H9 (cell line): Measurements from ENCODE around the gene POU2F1. TPM values are rescaled to one million over a fixed set of nuclear protein-coding genes. Genes with fewer than 3 reads are reported as not detected.

Experiments used
- DNase-seq: peaks from one replicate; pipeline ENCODE4 v3.0.0-alpha.2; 2017
- H2AFZ ChIP-seq: one replicate; pipeline ENCODE4 v1.6.1; 2013; ENCODE audit warnings: mild to moderate bottlenecking, low read length, control low read depth, moderate library complexity
- H2AK5ac ChIP-seq: 2 replicates; pipeline ENCODE4 v1.6.1; 2013; ENCODE audit warnings: low read length, control low read depth, mixed read lengths; ENCODE audit not compliant: insufficient read length
- H2BK120ac ChIP-seq: one replicate; pipeline ENCODE4 v1.6.1; 2013; ENCODE audit warnings: low read depth, mild to moderate bottlenecking, low read length, control low read depth, inconsistent platforms; ENCODE audit not compliant: poor library complexity, severe bottlenecking
- H2BK12ac ChIP-seq: 2 replicates; pipeline ENCODE4 v1.6.1; 2013; ENCODE audit warnings: low read length, control low read depth, mixed read lengths, low read depth; ENCODE audit not compliant: insufficient read length
- H2BK15ac ChIP-seq: 2 replicates; pipeline ENCODE4 v1.6.1; 2013; ENCODE audit warnings: low read depth, low read length, control low read depth
- H2BK20ac ChIP-seq: one replicate; pipeline ENCODE4 v1.6.1; 2013; ENCODE audit warnings: low read depth, mild to moderate bottlenecking, low read length, control low read depth, inconsistent platforms; ENCODE audit not compliant: poor library complexity, severe bottlenecking
- H2BK5ac ChIP-seq: 2 replicates; pipeline ENCODE4 v1.6.1; 2013; ENCODE audit warnings: low read length, control low read depth, mixed read lengths; ENCODE audit not compliant: insufficient read length
- H3K14ac ChIP-seq: 2 replicates; pipeline ENCODE4 v1.6.1; 2013; ENCODE audit warnings: low read length, control low read depth; ENCODE audit not compliant: insufficient read depth
- H3K18ac ChIP-seq: 2 replicates; pipeline ENCODE4 v1.6.1; 2013; ENCODE audit warnings: low read depth, mild to moderate bottlenecking, mixed read lengths, low read length, control low read depth; ENCODE audit not compliant: insufficient read length
- H3K23ac ChIP-seq: 2 replicates; pipeline ENCODE4 v1.6.1; 2013; ENCODE audit warnings: low read length, control low read depth, mixed read lengths, low read depth; ENCODE audit not compliant: insufficient read length
- H3K23me2 ChIP-seq: 2 replicates; pipeline ENCODE4 v1.6.1; 2013; ENCODE audit warnings: low read depth, mild to moderate bottlenecking, mixed read lengths, low read length, control low read depth; ENCODE audit not compliant: insufficient read length, poor library complexity, severe bottlenecking
- H3K27ac ChIP-seq: 2 replicates; pipeline ENCODE4 v1.5.1; 2013; ENCODE audit warnings: low read length, control low read depth, mixed read lengths, low read depth; ENCODE audit not compliant: insufficient read length
- H3K27me3 ChIP-seq: 2 replicates; pipeline ENCODE4 v1.6.1; 2013; ENCODE audit warnings: low read length, control low read depth, inconsistent platforms; ENCODE audit not compliant: insufficient read depth
- H3K4ac ChIP-seq: 2 replicates; pipeline ENCODE4 v1.6.1; 2013; ENCODE audit warnings: low read depth, mild to moderate bottlenecking, control low read depth, inconsistent platforms, low read length, moderate library complexity
- H3K4me1 ChIP-seq: 2 replicates; pipeline ENCODE4 v1.6.1; 2013; ENCODE audit warnings: low read length, control low read depth, inconsistent platforms; ENCODE audit not compliant: insufficient read depth
- H3K4me2 ChIP-seq: 2 replicates; pipeline ENCODE4 v1.6.1; 2013; ENCODE audit warnings: low read length, control low read depth, mixed read lengths; ENCODE audit not compliant: insufficient read length, insufficient read depth
- H3K56ac ChIP-seq: 2 replicates; pipeline ENCODE4 v1.6.1; 2013; ENCODE audit warnings: low read depth, mild to moderate bottlenecking, mixed read lengths, low read length, control low read depth; ENCODE audit not compliant: insufficient read length
- H3K79me1 ChIP-seq: 2 replicates; pipeline ENCODE4 v1.6.1; 2013; ENCODE audit warnings: low read depth, mild to moderate bottlenecking, moderate library complexity, low read length, control low read depth, inconsistent platforms; ENCODE audit not compliant: insufficient read depth, poor library complexity, severe bottlenecking
- H3K79me2 ChIP-seq: 2 replicates; pipeline ENCODE4 v1.6.1; 2013; ENCODE audit warnings: low read length, control low read depth, inconsistent platforms; ENCODE audit not compliant: insufficient read depth
- H3K9ac ChIP-seq: 2 replicates; pipeline ENCODE4 v1.6.1; 2013; ENCODE audit warnings: low read length, control low read depth, mixed read lengths; ENCODE audit not compliant: insufficient read length; ENCODE audit errors: extremely low read depth
- H3K9me3 ChIP-seq: one replicate; pipeline ENCODE4 v1.6.1; 2013; ENCODE audit warnings: low read depth, low read length, inconsistent platforms; ENCODE audit not compliant: control insufficient read depth
- H3T11ph ChIP-seq: one replicate; pipeline ENCODE4 v1.6.1; 2013; ENCODE audit warnings: mild to moderate bottlenecking, low read length, control low read depth, inconsistent platforms
- H4K20me1 ChIP-seq: one replicate; pipeline ENCODE4 v1.6.1; 2013; ENCODE audit not compliant: control insufficient read depth, insufficient read length, insufficient read depth
- H4K5ac ChIP-seq: 2 replicates; pipeline ENCODE4 v1.6.1; 2013; ENCODE audit warnings: low read depth, mild to moderate bottlenecking, mixed read lengths, low read length, control low read depth; ENCODE audit not compliant: insufficient read length
- H4K8ac ChIP-seq: replicated peaks from 2 replicates; pipeline ENCODE4 v1.6.1; 2013; ENCODE audit warnings: low read length, control low read depth, mixed read lengths, low read depth; ENCODE audit not compliant: insufficient read length
- H4K91ac ChIP-seq: 2 replicates; pipeline ENCODE4 v1.6.1; 2013; ENCODE audit warnings: low read depth, mild to moderate bottlenecking, moderate library complexity, mixed read lengths, low read length, control low read depth; ENCODE audit not compliant: insufficient read length
- H3K27ac Mint-ChIP-seq, 3 experiments: 2 replicates in 2 of 3; 3 replicates in 1 of 3; pipeline ENCODE4 v1.8.0; 2020 to 2021; ENCODE audit warnings: mixed read lengths in 3 of 3, mild to moderate bottlenecking in 1 of 3, moderate library complexity in 1 of 3
- H3K27me3 Mint-ChIP-seq: 2 replicates; pipeline ENCODE4 v1.8.0; 2021; ENCODE audit warnings: low read depth, mild to moderate bottlenecking, moderate library complexity, mixed read lengths
- H3K36me3 Mint-ChIP-seq, 3 experiments: 2 replicates in 2 of 3; 3 replicates in 1 of 3; pipeline ENCODE4 v1.8.0; 2020 to 2021; ENCODE audit warnings: low read depth in 3 of 3, mixed read lengths in 3 of 3; ENCODE audit not compliant: insufficient read depth in 1 of 3
- H3K4me1 Mint-ChIP-seq, 2 experiments: 2 replicates each; pipeline ENCODE4 v1.8.0; 2020; ENCODE audit warnings: mixed read lengths in 2 of 2
- H3K4me3 Mint-ChIP-seq, 2 experiments: 2 replicates in 1 of 2; 3 replicates in 1 of 2; pipeline ENCODE4 v1.8.0; 2020 to 2021; ENCODE audit warnings: mild to moderate bottlenecking in 2 of 2, mixed read lengths in 2 of 2, moderate library complexity in 1 of 2
- H3K9me3 Mint-ChIP-seq, 2 experiments: 2 replicates in 1 of 2; 3 replicates in 1 of 2; pipeline ENCODE4 v1.8.0; 2020; ENCODE audit warnings: mild to moderate bottlenecking in 2 of 2, mixed read lengths in 2 of 2, moderate library complexity in 1 of 2
- CTCF ChIP-seq: fragments of 200-600 bp; sonication (generic); conservative IDR thresholded peaks from 3 replicates; pipeline ENCODE4 v1.8.0; 2021; ENCODE audit warnings: antibody characterized with exemption, mild to moderate bottlenecking
- WGBS: extraction: QIAGEN DNeasy Blood & Tissue Kit; methylation state at CpG from one replicate; pipeline ENCODE4 v1.1.7; 2013; ENCODE audit warnings: missing lambda C conversion rate, low lambda C conversion rate, mixed read lengths; ENCODE audit not compliant: insufficient read length; ENCODE audit errors: extremely low coverage; 5-methylcytosine and 5-hydroxymethylcytosine counted together
- total RNA-seq: library from RNA; stranded (reverse); gene quantifications from 2 replicates; pipeline ENCODE4 v1.2.1, GENCODE V29; 2021

POU2F1 gene
- total RNA-seq, 1 experiment from 2014 or later = 62.5 TPM

GRCh38 chr1:167301355-167301754 is 80.7 kb downstream of the POU2F1 start:
- peaks cover 2% of the 10 kb centered on the region; the same call in 1 of the 2 replicates for H3K4me1 ChIP-seq
- no peak overlapping the region for H3K4me2 ChIP-seq
- no peak overlapping the region for H3K4ac ChIP-seq
- H3K23me2 ChIP-seq = no peaks in the 10 kb centered on the region
- H4K8ac ChIP-seq = no peak overlapping the region
- TF ChIP-seq CTCF = no peak
- no peak for DNase-seq
- H4K20me1 ChIP-seq = no peaks in the 10 kb centered on the region
- no peak overlapping the region for H2BK15ac ChIP-seq
- H3K4me1 Mint-ChIP-seq = peaks cover 20 to 32% of the 10 kb centered on the region in 2 experiments
- no peaks in the 10 kb centered on the region for H3K9me3 ChIP-seq
- no peak overlapping the region for H2BK5ac ChIP-seq
- no peak overlapping the region; a peak in 1 of 5 replicates for H3K4me3 Mint-ChIP-seq
- no peak overlapping the region for H2BK12ac ChIP-seq
- no peak overlapping the region for H3T11ph ChIP-seq
- no peaks in the 10 kb centered on the region for H3K27me3 Mint-ChIP-seq
- H3K56ac ChIP-seq = no peak overlapping the region
- H3K27ac Mint-ChIP-seq = peak overlapping the region in 2 of 3 experiments; percentile 59 to 77; a peak in 1 of 7 replicates
- no peak overlapping the region for H3K18ac ChIP-seq
- H3K36me3 Mint-ChIP-seq = peaks cover 0 to 1% (median 0%) of the 10 kb centered on the region in 3 experiments; a peak in 5 of 7 replicates
- no peak overlapping the region for H4K91ac ChIP-seq
- no peak overlapping the region for H3K23ac ChIP-seq
- no peak overlapping the region for H4K5ac ChIP-seq
- H3K27me3 ChIP-seq = no peaks in the 10 kb centered on the region
- WGBS = no CpG with 5 or more reads among the region's 1 CpG
- H3K27ac ChIP-seq = no peak overlapping the region
- no peak overlapping the region for H3K14ac ChIP-seq
- peaks cover 3% of the 10 kb centered on the region for H3K79me1 ChIP-seq
- no peak overlapping the region for H2BK120ac ChIP-seq
- no peaks in the 10 kb centered on the region for H3K9me3 Mint-ChIP-seq
- H3K79me2 ChIP-seq = no peaks in the 10 kb centered on the region; the same call in 1 of the 2 replicates
- H3K9ac ChIP-seq = no peak overlapping the region
- no peak overlapping the region for H2BK20ac ChIP-seq
- no peak overlapping the region for H2AFZ ChIP-seq
- no peak overlapping the region for H2AK5ac ChIP-seq
